Measurements from ENCODE around the gene ARHGEF12. TPM values are rescaled to one million over a fixed set of nuclear protein-coding genes. Genes with fewer than 3 reads are reported as not detected.

ARHGEF12 gene
- total RNA-seq, 1 experiment from 2014 or later = 15.4 TPM

GRCh38 chr11:120334894-120335462 lies 1.2 kb upstream of the ARHGEF12 start:
- no peaks in the 10 kb centered on the region for H3K36me3 ChIP-seq (ENCODE audit: insufficient read depth, low read length)
- H3K27me3 ChIP-seq (ENCODE audit: low read length) = no peaks in the 10 kb centered on the region
- no peaks in the 10 kb centered on the region for H3K9me3 ChIP-seq (ENCODE audit: low read length)
- peak overlapping the region; percentile 72 for H3K4me2 ChIP-seq (ENCODE audit: low read depth, low read length, poor library complexity, severe bottlenecking)
- H3K27ac ChIP-seq (ENCODE audit: low read length) = peak overlapping the region; percentile 73
- peaks cover 21% of the 10 kb centered on the region for H4K20me1 ChIP-seq (ENCODE audit: insufficient read depth, low read depth, low read length)
- DNase-seq = peak; percentile 85
- H3K4me3 ChIP-seq (ENCODE audit: low read length) = peak overlapping the region; percentile 83
- H2AFZ ChIP-seq (ENCODE audit: low read length) = peak overlapping the region; percentile 17; the same call in 1 of the 2 replicates
- H3K4me1 ChIP-seq (ENCODE audit: low read length) = peaks cover 38% of the 10 kb centered on the region
- no peaks in the 10 kb centered on the region for H3K9me2 ChIP-seq (replicated peaks; ENCODE audit: insufficient read depth, low read length)
- H3K9ac ChIP-seq (ENCODE audit: low read length) = peak overlapping the region; percentile 79
- H3K79me2 ChIP-seq (ENCODE audit: low read length) = peaks cover 21% of the 10 kb centered on the region

GRCh38 chr11:120335556-120335907 lies 681 bp upstream of the ARHGEF12 start:
- peak overlapping the region; percentile 79 for H3K9ac ChIP-seq (ENCODE audit: low read length)
- H3K36me3 ChIP-seq (ENCODE audit: insufficient read depth, low read length) = no peaks in the 10 kb centered on the region
- H3K4me1 ChIP-seq (ENCODE audit: low read length) = peaks cover 38% of the 10 kb centered on the region
- H3K27ac ChIP-seq (ENCODE audit: low read length) = peak overlapping the region; percentile 73
- no peaks in the 10 kb centered on the region for H3K27me3 ChIP-seq (ENCODE audit: low read length)
- no peaks in the 10 kb centered on the region for H3K9me3 ChIP-seq (ENCODE audit: low read length)
- peaks cover 24% of the 10 kb centered on the region for H4K20me1 ChIP-seq (ENCODE audit: insufficient read depth, low read depth, low read length)
- peaks cover 26% of the 10 kb centered on the region for H3K79me2 ChIP-seq (ENCODE audit: low read length)
- peak overlapping the region; percentile 72 for H3K4me2 ChIP-seq (ENCODE audit: low read depth, low read length, poor library complexity, severe bottlenecking)
- no peaks in the 10 kb centered on the region for H3K9me2 ChIP-seq (replicated peaks; ENCODE audit: insufficient read depth, low read length)
- peak overlapping the region; percentile 17 for H2AFZ ChIP-seq (ENCODE audit: low read length)
- DNase-seq = peak; percentile 66
- H3K4me3 ChIP-seq (ENCODE audit: low read length) = peak overlapping the region; percentile 83

- Histone ChIP-seq H3K79me2 (ENCODE audit: low read length) (peaks cover 30% of the 10 kb centered on the region), H3K4me3 (ENCODE audit: low read length) (peak overlapping the region; percentile 83), H3K27ac (ENCODE audit: low read length) (peak overlapping the region; percentile 60), H3K36me3 (ENCODE audit: insufficient read depth, low read length) (no peaks in the 10 kb centered on the region), H3K9me2 (replicated peaks; ENCODE audit: insufficient read depth, low read length) (no peaks in the 10 kb centered on the region), H3K4me2 (ENCODE audit: low read depth, low read length, poor library complexity, severe bottlenecking) (peak overlapping the region; percentile 86), H3K27me3 (ENCODE audit: low read length) (no peaks in the 10 kb centered on the region), H2AFZ (ENCODE audit: low read length) (no peak overlapping the region), H3K9me3 (ENCODE audit: low read length) (no peaks in the 10 kb centered on the region), H4K20me1 (ENCODE audit: insufficient read depth, low read depth, low read length) (peaks cover 24% of the 10 kb centered on the region), H3K4me1 (ENCODE audit: low read length) (peaks cover 38% of the 10 kb centered on the region), H3K9ac (ENCODE audit: low read length) (peak overlapping the region; percentile 79)
- peak; percentile 55 for DNase-seq
Observed at GRCh38 chr11:120336641-120337354, 585 bp downstream of the ARHGEF12 start.

- no peaks in the 10 kb centered on the region for H3K27me3 ChIP-seq (ENCODE audit: low read length)
Observed at GRCh38 chr11:120337355-120338106, 1.3 kb downstream of the ARHGEF12 start.

GRCh38 chr11:120338107-120338933 lies 2.1 kb downstream of the ARHGEF12 start:
- Histone ChIP-seq H3K36me3 (ENCODE audit: insufficient read depth, low read length) (no peaks in the 10 kb centered on the region), H3K4me3 (ENCODE audit: low read length) (peak overlapping the region; percentile 83), H3K4me1 (ENCODE audit: low read length) (peaks cover 40% of the 10 kb centered on the region), H2AFZ (ENCODE audit: low read length) (no peak overlapping the region), H3K27me3 (ENCODE audit: low read length) (no peaks in the 10 kb centered on the region), H3K27ac (ENCODE audit: low read length) (no peak overlapping the region), H3K9me3 (ENCODE audit: low read length) (no peaks in the 10 kb centered on the region), H3K4me2 (ENCODE audit: low read depth, low read length, poor library complexity, severe bottlenecking) (peak overlapping the region; percentile 86), H3K9ac (ENCODE audit: low read length) (peak overlapping the region; percentile 79; the same call in 1 of the 2 replicates), H3K9me2 (replicated peaks; ENCODE audit: insufficient read depth, low read length) (no peaks in the 10 kb centered on the region), H3K79me2 (ENCODE audit: low read length) (peaks cover 35% of the 10 kb centered on the region), H4K20me1 (ENCODE audit: insufficient read depth, low read depth, low read length) (peaks cover 32% of the 10 kb centered on the region)
- no peak for DNase-seq

More at GRCh38 chr11:120337355-120338106, 1.3 kb downstream of the ARHGEF12 start:
- H3K9me3 ChIP-seq (ENCODE audit: low read length) = no peaks in the 10 kb centered on the region
- no peak for DNase-seq
- peak overlapping the region; percentile 86 for H3K4me2 ChIP-seq (ENCODE audit: low read depth, low read length, poor library complexity, severe bottlenecking)
- no peak overlapping the region for H2AFZ ChIP-seq (ENCODE audit: low read length)
- H3K27ac ChIP-seq (ENCODE audit: low read length) = no peak overlapping the region
- peaks cover 30% of the 10 kb centered on the region for H4K20me1 ChIP-seq (ENCODE audit: insufficient read depth, low read depth, low read length)
- peaks cover 35% of the 10 kb centered on the region for H3K79me2 ChIP-seq (ENCODE audit: low read length)
- H3K36me3 ChIP-seq (ENCODE audit: insufficient read depth, low read length) = no peaks in the 10 kb centered on the region
- H3K4me1 ChIP-seq (ENCODE audit: low read length) = peaks cover 42% of the 10 kb centered on the region
- H3K9me2 ChIP-seq (replicated peaks; ENCODE audit: insufficient read depth, low read length) = no peaks in the 10 kb centered on the region
- H3K4me3 ChIP-seq (ENCODE audit: low read length) = peak overlapping the region; percentile 83
- H3K9ac ChIP-seq (ENCODE audit: low read length) = peak overlapping the region; percentile 79

- Histone ChIP-seq H3K79me2 (ENCODE audit: low read length) (peaks cover 35% of the 10 kb centered on the region), H3K9ac (ENCODE audit: low read length) (no peak overlapping the region), H3K4me2 (ENCODE audit: low read depth, low read length, poor library complexity, severe bottlenecking) (no peak overlapping the region), H3K27ac (ENCODE audit: low read length) (no peak overlapping the region), H4K20me1 (ENCODE audit: insufficient read depth, low read depth, low read length) (peaks cover 36% of the 10 kb centered on the region), H3K9me2 (replicated peaks; ENCODE audit: insufficient read depth, low read length) (no peaks in the 10 kb centered on the region), H3K36me3 (ENCODE audit: insufficient read depth, low read length) (no peaks in the 10 kb centered on the region), H3K27me3 (ENCODE audit: low read length) (no peaks in the 10 kb centered on the region), H2AFZ (ENCODE audit: low read length) (no peak overlapping the region), H3K4me1 (ENCODE audit: low read length) (peaks cover 40% of the 10 kb centered on the region), H3K9me3 (ENCODE audit: low read length) (no peaks in the 10 kb centered on the region), H3K4me3 (ENCODE audit: low read length) (no peak overlapping the region)
- DNase-seq = no peak
Observed at GRCh38 chr11:120339394-120339890, 3.2 kb downstream of the ARHGEF12 start.

GRCh38 chr11:120340529-120340928 lies 4.3 kb downstream of the ARHGEF12 start:
- Histone ChIP-seq H4K20me1 (ENCODE audit: insufficient read depth, low read depth, low read length) (peaks cover 42% of the 10 kb centered on the region), H3K4me1 (ENCODE audit: low read length) (peaks cover 39% of the 10 kb centered on the region), H3K27me3 (ENCODE audit: low read length) (no peaks in the 10 kb centered on the region)

More at GRCh38 chr11:120340529-120340928, 4.3 kb downstream of the ARHGEF12 start:
- Histone ChIP-seq H3K9me3 (ENCODE audit: low read length) (no peaks in the 10 kb centered on the region), H3K36me3 (ENCODE audit: insufficient read depth, low read length) (no peaks in the 10 kb centered on the region), H3K4me3 (ENCODE audit: low read length) (no peak overlapping the region), H3K9me2 (replicated peaks; ENCODE audit: insufficient read depth, low read length) (no peaks in the 10 kb centered on the region), H3K27ac (ENCODE audit: low read length) (no peak overlapping the region), H2AFZ (ENCODE audit: low read length) (no peak overlapping the region), H3K4me2 (ENCODE audit: low read depth, low read length, poor library complexity, severe bottlenecking) (no peak overlapping the region), H3K79me2 (ENCODE audit: low read length) (peaks cover 42% of the 10 kb centered on the region), H3K9ac (ENCODE audit: low read length) (no peak overlapping the region)
- DNase-seq = no peak
